A673 (cell line): Measurements from ENCODE around the gene TCERG1L.

Source experiments
- EZH2 ChIP-seq: fragments of 200-600 bp; sonication (generic); IDR thresholded peaks from 2 replicates; pipeline ENCODE4 v1.6.1; 2017; ENCODE audit warnings: borderline replicate concordance, low read depth, mild to moderate bottlenecking, mixed read lengths, antibody characterized with exemption, low read length; ENCODE audit not compliant: poor library complexity, severe bottlenecking
- TF ChIP-seq, protein P1 (sequence below): fragments of 300-800, 200-600 bp; sonication (generic); conservative IDR thresholded peaks from 2 replicates; pipeline ENCODE4 v1.5.1; 2017; ENCODE audit warnings: low read depth, mild to moderate bottlenecking, antibody characterized with exemption, low read length, moderate library complexity, mixed read lengths

DNA sequence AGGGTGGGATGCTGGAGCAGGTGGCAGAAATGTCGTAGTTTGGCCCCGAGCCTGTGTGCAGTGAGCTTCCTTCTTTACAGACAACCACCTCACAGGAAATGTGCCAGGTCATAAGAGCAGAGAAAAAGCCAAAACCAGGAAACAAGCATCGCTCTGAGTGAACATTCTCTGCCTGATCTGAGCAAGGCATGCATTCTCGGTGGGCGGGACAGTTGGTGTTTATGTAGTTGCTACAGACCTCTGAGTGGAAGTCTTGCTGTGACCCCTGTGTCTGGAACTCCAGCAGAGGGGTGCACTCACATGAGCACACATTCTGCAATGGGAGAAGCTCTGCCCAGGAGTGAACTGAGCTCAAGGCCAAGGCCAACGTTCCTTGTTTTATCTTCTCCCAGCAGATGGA lies 230.1 kb downstream of the TCERG1L start:
- TF ChIP-seq, protein P1, sequence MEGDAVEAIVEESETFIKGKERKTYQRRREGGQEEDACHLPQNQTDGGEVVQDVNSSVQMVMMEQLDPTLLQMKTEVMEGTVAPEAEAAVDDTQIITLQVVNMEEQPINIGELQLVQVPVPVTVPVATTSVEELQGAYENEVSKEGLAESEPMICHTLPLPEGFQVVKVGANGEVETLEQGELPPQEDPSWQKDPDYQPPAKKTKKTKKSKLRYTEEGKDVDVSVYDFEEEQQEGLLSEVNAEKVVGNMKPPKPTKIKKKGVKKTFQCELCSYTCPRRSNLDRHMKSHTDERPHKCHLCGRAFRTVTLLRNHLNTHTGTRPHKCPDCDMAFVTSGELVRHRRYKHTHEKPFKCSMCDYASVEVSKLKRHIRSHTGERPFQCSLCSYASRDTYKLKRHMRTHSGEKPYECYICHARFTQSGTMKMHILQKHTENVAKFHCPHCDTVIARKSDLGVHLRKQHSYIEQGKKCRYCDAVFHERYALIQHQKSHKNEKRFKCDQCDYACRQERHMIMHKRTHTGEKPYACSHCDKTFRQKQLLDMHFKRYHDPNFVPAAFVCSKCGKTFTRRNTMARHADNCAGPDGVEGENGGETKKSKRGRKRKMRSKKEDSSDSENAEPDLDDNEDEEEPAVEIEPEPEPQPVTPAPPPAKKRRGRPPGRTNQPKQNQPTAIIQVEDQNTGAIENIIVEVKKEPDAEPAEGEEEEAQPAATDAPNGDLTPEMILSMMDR: no peak
- no peak for TF ChIP-seq EZH2
